Neural cell (in vitro differentiated cells): ENCODE measurements around the gene INO80C. TPM values are rescaled to one million over a fixed set of nuclear protein-coding genes. Genes with fewer than 3 reads are reported as not detected.

ENCODE experiments used
- H2AFZ ChIP-seq: fragments of 200-600, 300-800 bp; sonication (generic), shearing (Covaris generic); 2 replicates; pipeline ENCODE4 v1.6.0; 2014; ENCODE audit warnings: low read depth, mild to moderate bottlenecking, antibody characterized with exemption, low read length, moderate library complexity
- H3F3A ChIP-seq: fragments of 200-600 bp; shearing (Covaris generic); 2 replicates; pipeline ENCODE4 v1.6.1; 2016; ENCODE audit warnings: mild to moderate bottlenecking, moderate library complexity, mixed read lengths, antibody characterized with exemption, low read length; ENCODE audit not compliant: insufficient read depth, poor library complexity, severe bottlenecking
- H3K27ac ChIP-seq: fragments of 200-600, 300-800 bp; sonication (generic), shearing (Covaris generic); 2 replicates; pipeline ENCODE4 v1.5.1; 2014; ENCODE audit warnings: mild to moderate bottlenecking, low read length, moderate library complexity
- H3K27me3 ChIP-seq: fragments of 300-800, 200-600 bp; sonication (generic), shearing (Covaris generic); 2 replicates; pipeline ENCODE4 v1.6.0; 2014; ENCODE audit warnings: mild to moderate bottlenecking, low read depth, low read length, moderate library complexity; ENCODE audit not compliant: insufficient read depth
- H3K36me3 ChIP-seq: fragments of 300-800, 200-600 bp; sonication (generic), shearing (Covaris generic); 2 replicates; pipeline ENCODE4 v1.5.1; 2014; ENCODE audit warnings: mild to moderate bottlenecking, antibody characterized with exemption, low read length, moderate library complexity; ENCODE audit not compliant: insufficient read depth
- H3K4me2 ChIP-seq: fragments of 300-800, 200-600 bp; sonication (generic), shearing (Covaris generic); 2 replicates; pipeline ENCODE4 v1.6.0; 2014; ENCODE audit warnings: mild to moderate bottlenecking, low read length
- H3K4me3 ChIP-seq: fragments of 300-800, 200-600 bp; sonication (generic), shearing (Covaris generic); 2 replicates; pipeline ENCODE4 v1.5.1; 2014; ENCODE audit warnings: mild to moderate bottlenecking, low read length, moderate library complexity
- H3K79me2 ChIP-seq: fragments of 200-600 bp; shearing (Covaris generic); replicated peaks from 2 replicates; pipeline ENCODE4 v1.6.0; 2014; ENCODE audit warnings: mild to moderate bottlenecking, low read length, moderate library complexity; ENCODE audit not compliant: insufficient read depth
- H3K9ac ChIP-seq: fragments of 300-800, 200-600 bp; sonication (generic), shearing (Covaris generic); 2 replicates; pipeline ENCODE4 v1.6.1; 2016; ENCODE audit warnings: mild to moderate bottlenecking, low read length, mixed read lengths
- H3K9me2 ChIP-seq: fragments of 200-600 bp; shearing (Covaris generic); 2 replicates; pipeline ENCODE4 v1.6.1; 2016; ENCODE audit warnings: mild to moderate bottlenecking, low read length, mixed read lengths; ENCODE audit not compliant: insufficient read depth
- H3K9me3 ChIP-seq: fragments of 200-600, 300-800 bp; sonication (generic), shearing (Covaris generic); 2 replicates; pipeline ENCODE4 v1.6.1; 2016; ENCODE audit warnings: mild to moderate bottlenecking, mixed run types, low read length, moderate library complexity, mixed read lengths
- H4K20me1 ChIP-seq: fragments of 200-600 bp; shearing (Covaris generic); 2 replicates; pipeline ENCODE4 v1.6.1; 2016; ENCODE audit warnings: mild to moderate bottlenecking, mixed run types; ENCODE audit not compliant: insufficient read depth
- CTCF ChIP-seq: fragments of 450-650 bp; IDR thresholded peaks from 2 replicates; pipeline ENCODE4 v1.5.1; 2014; ENCODE audit warnings: antibody characterized with exemption, mild to moderate bottlenecking, moderate library complexity; ENCODE audit not compliant: poor library complexity, severe bottlenecking
- EP300 ChIP-seq: fragments of 450-650 bp; conservative IDR thresholded peaks from 2 replicates; pipeline ENCODE4 v1.6.1; 2014; ENCODE audit warnings: antibody characterized with exemption, mild to moderate bottlenecking, moderate library complexity; ENCODE audit not compliant: poor library complexity, severe bottlenecking
- EZH2 ChIP-seq: fragments of 200-600, 300-800 bp; shearing (Covaris generic), sonication (generic); IDR thresholded peaks from 2 replicates; pipeline ENCODE4 v1.6.1; 2014; ENCODE audit warnings: antibody characterized with exemption, low read length, borderline replicate concordance, mild to moderate bottlenecking; ENCODE audit not compliant: insufficient read depth, poor library complexity, severe bottlenecking
- MXI1 ChIP-seq: fragments of 450-650 bp; conservative IDR thresholded peaks from 2 replicates; pipeline ENCODE4 v1.6.1; 2014; ENCODE audit warnings: antibody characterized with exemption, mild to moderate bottlenecking; ENCODE audit not compliant: poor library complexity, severe bottlenecking
- POLR2AphosphoS5 ChIP-seq: IDR thresholded peaks from 2 replicates; pipeline ENCODE4 v1.6.1; 2012
- RAD21 ChIP-seq: fragments of 450-650 bp; conservative IDR thresholded peaks from 2 replicates; pipeline ENCODE4 v1.6.1; 2014; ENCODE audit warnings: antibody characterized with exemption, mild to moderate bottlenecking, moderate library complexity
- REST ChIP-seq: IDR thresholded peaks from 2 replicates; pipeline ENCODE4 v1.6.1; 2012; ENCODE audit warnings: borderline replicate concordance
- SMC3 ChIP-seq: fragments of 450-650 bp; conservative IDR thresholded peaks from 2 replicates; pipeline ENCODE4 v1.6.1; 2014; ENCODE audit warnings: antibody characterized with exemption, mild to moderate bottlenecking, moderate library complexity; ENCODE audit not compliant: poor library complexity
- TAF1 ChIP-seq: IDR thresholded peaks from 2 replicates; pipeline ENCODE4 v1.6.1; 2012; ENCODE audit warnings: low read depth
- polyA plus RNA-seq: library from polyadenylated mRNA; depleted of rRNA; stranded (reverse); fragments of >200 nt; gene quantifications from 2 replicates; pipeline ENCODE4 v1.2.3, GENCODE V29; 2014

The INO80C gene
- polyA plus RNA-seq, 1 donor from 2014 or later: 30.5 TPM

GRCh38 chr18:35437836-35438235, 59.9 kb downstream of the INO80C start:
- H2AFZ ChIP-seq: no peak overlapping the region
- no peak overlapping the region for H3K4me2 ChIP-seq
- no peaks in the 10 kb centered on the region for H3K79me2 ChIP-seq
- no peaks in the 10 kb centered on the region for H3K9me3 ChIP-seq
- no peak overlapping the region for H3K9ac ChIP-seq
- H4K20me1 ChIP-seq: no peaks in the 10 kb centered on the region
- no peaks in the 10 kb centered on the region for H3K36me3 ChIP-seq
- H3F3A ChIP-seq: no peaks in the 10 kb centered on the region
- no peak overlapping the region for H3K27ac ChIP-seq
- H3K9me2 ChIP-seq: no peaks in the 10 kb centered on the region
- no peaks in the 10 kb centered on the region for H3K27me3 ChIP-seq
- no peak overlapping the region for H3K4me3 ChIP-seq
- no peak for TF ChIP-seq EZH2
- no peak for TF ChIP-seq MXI1
- no peak for TF ChIP-seq REST

- Histone ChIP-seq H3K27ac (no peak overlapping the region), H3K9ac (no peak overlapping the region), H4K20me1 (no peaks in the 10 kb centered on the region), H3K4me3 (no peak overlapping the region), H2AFZ (no peak overlapping the region), H3K79me2 (no peaks in the 10 kb centered on the region), H3K9me2 (no peaks in the 10 kb centered on the region), H3K27me3 (no peaks in the 10 kb centered on the region), H3K36me3 (no peaks in the 10 kb centered on the region), H3F3A (no peaks in the 10 kb centered on the region), H3K4me2 (no peak overlapping the region), H3K9me3 (no peaks in the 10 kb centered on the region)
- TF ChIP-seq EP300: no peak
- TF ChIP-seq REST: no peak
Measured at GRCh38 chr18:35436076-35436649, 61.6 kb downstream of the INO80C start.

- H3K9me3 ChIP-seq: no peaks in the 10 kb centered on the region
Measured at GRCh38 chr18:35435401-35435800, 62.4 kb downstream of the INO80C start.

More at GRCh38 chr18:35435401-35435800, 62.4 kb downstream of the INO80C start:
- Histone ChIP-seq H4K20me1 (no peaks in the 10 kb centered on the region), H3K27me3 (no peaks in the 10 kb centered on the region), H3K36me3 (no peaks in the 10 kb centered on the region), H3F3A (no peaks in the 10 kb centered on the region), H3K4me2 (no peak overlapping the region), H3K27ac (no peak overlapping the region), H3K4me3 (no peak overlapping the region), H2AFZ (no peak overlapping the region), H3K9ac (no peak overlapping the region), H3K9me2 (no peaks in the 10 kb centered on the region), H3K79me2 (no peaks in the 10 kb centered on the region)
- TF ChIP-seq REST: no peak
- no peak for TF ChIP-seq RAD21
- no peak for TF ChIP-seq POLR2AphosphoS5
- TF ChIP-seq EP300: no peak
- no peak for TF ChIP-seq SMC3
- no peak for TF ChIP-seq TAF1
- no peak for TF ChIP-seq CTCF
- TF ChIP-seq MXI1: no peak
- TF ChIP-seq EZH2: no peak
